GM13977 (cell line): ENCODE measurements around the gene L3MBTL2.
"Not testable (repeated sequence)": the region's sequence is repeated elsewhere in the genome, so short reads cannot be mapped to it uniquely, and the experiment has no call there.

Experiments used
- DNase-seq: peaks from one replicate; pipeline ENCODE4 v3.0.0; 2012; ENCODE audit warnings: low spot score
- CTCF ChIP-seq: IDR thresholded peaks from 2 replicates; pipeline ENCODE4 v1.5.1; 2012; ENCODE audit warnings: mild to moderate bottlenecking, control low read depth; ENCODE audit not compliant: insufficient read depth; ENCODE audit errors: extremely low read depth, missing control alignments
- in situ Hi-C: fragments of 300-500 bp; cut with MboI; formaldehyde crosslinking; loops from one replicate; pipeline ENCODE4 v1.12.0; 2022; ENCODE audit warnings: low sequenced_read_pairs, low pct_unique_long_range_greater_than_20kb, mixed read lengths, inconsistent platforms; ENCODE audit not compliant: unreplicated experiment

The L3MBTL2 gene

DNA sequence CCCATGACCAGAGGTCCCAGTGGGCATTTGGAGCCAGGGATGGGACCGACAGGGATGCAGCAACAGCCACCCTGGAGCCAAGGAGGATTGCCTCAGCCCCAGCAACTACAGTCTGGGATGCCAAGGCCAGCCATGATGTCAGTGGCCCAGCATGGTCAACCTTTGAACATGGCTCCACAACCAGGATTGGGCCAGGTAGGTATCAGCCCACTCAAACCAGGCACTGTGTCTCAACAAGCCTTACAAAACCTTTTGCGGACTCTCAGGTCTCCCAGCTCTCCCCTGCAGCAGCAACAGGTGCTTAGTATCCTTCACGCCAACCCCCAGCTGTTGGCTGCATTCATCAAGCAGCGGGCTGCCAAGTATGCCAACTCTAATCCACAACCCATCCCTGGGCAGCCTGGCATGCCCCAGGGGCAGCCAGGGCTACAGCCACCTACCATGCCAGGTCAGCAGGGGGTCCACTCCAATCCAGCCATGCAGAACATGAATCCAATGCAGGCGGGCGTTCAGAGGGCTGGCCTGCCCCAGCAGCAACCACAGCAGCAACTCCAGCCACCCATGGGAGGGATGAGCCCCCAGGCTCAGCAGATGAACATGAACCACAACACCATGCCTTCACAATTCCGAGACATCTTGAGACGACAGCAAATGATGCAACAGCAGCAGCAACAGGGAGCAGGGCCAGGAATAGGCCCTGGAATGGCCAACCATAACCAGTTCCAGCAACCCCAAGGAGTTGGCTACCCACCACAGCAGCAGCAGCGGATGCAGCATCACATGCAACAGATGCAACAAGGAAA, 27.3 kb upstream of the L3MBTL2 start:
- no peak for DNase-seq
- in situ Hi-C loops: no loop called here
- no peak for TF ChIP-seq CTCF

DNA sequence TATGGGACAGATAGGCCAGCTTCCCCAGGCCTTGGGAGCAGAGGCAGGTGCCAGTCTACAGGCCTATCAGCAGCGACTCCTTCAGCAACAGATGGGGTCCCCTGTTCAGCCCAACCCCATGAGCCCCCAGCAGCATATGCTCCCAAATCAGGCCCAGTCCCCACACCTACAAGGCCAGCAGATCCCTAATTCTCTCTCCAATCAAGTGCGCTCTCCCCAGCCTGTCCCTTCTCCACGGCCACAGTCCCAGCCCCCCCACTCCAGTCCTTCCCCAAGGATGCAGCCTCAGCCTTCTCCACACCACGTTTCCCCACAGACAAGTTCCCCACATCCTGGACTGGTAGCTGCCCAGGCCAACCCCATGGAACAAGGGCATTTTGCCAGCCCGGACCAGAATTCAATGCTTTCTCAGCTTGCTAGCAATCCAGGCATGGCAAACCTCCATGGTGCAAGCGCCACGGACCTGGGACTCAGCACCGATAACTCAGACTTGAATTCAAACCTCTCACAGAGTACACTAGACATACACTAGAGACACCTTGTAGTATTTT, 26.6 kb upstream of the L3MBTL2 start:
- in situ Hi-C loops: no loop called here
- no peak for DNase-seq
- TF ChIP-seq CTCF: no peak

DNA sequence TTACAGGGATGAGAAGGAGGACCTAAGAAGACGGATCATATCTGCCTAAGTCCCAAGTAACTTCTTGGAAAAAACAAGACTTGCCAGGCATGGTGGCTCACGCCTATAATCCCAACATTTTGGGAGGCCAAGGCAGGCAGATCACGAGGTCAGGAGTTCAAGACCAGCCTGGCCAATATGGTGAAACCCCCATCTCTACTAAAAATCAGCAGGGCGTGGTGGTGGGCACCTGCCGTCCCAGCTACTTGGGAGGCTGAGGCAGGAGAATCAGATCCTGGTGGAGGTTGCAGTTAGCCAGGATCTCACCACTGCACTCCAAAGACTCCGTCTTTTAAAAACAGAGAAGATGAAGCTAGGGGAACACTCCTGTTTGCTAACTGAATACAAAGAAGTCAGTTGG, 24.8 kb upstream of the L3MBTL2 start:
- DNase-seq, in situ Hi-C loops: not testable (repeated sequence)

- DNase-seq: no peak
- TF ChIP-seq CTCF: no peak
- in situ Hi-C loops: no loop called here
Observed at GRCh38 chr22:41180926-41181325, 24.2 kb upstream of the L3MBTL2 start.

DNA sequence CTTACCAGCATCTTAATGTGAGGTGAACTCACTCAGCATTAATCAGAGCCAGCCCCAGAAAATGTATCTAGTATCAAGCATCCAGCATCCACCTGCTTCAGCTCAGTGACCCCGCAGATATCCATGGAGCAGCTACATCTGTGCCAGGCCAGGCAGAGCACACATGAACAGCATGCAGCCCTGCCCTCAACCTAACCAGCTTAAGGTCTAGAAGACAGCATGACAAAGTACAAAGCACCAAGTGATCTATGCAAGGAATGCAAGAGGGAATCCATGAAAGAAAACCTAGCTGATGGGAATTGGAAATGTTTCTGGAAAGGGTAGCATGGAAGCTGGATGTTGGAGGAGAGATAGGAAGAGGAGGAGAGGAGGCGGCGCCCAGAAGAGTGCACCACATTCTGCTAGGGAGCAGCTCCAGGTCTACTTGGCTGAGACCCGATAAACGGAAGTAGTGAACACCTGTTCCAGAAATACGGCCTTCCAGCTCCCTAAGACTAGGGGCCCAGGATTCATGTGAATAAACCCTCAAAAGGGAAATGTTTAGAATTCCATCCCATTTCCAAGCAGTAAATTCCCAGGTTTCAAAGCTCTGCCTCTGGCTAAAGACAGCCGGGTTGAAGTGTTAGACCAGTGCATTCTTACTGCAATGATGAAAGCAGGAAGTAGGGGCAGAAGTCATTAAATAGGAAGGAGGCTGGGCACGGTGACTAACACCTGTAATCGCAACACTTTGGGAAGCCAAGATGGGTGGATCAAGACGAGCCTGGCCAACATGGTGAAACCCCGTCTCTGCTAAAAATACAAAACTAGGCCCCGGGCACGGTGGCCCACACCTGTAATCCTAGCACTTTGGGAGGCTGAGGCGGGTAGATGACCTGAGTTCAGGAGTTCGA, 23.5 kb upstream of the L3MBTL2 start:
- in situ Hi-C loops: no loop called here
- DNase-seq: no peak
- TF ChIP-seq CTCF: no peak

- no peak for DNase-seq
- no peak for TF ChIP-seq CTCF
- in situ Hi-C loops: no loop called here
Observed at GRCh38 chr22:41184679-41185078, 20.4 kb upstream of the L3MBTL2 start.
